ENCODE results near the gene TRAPPC8.

TRAPPC8 gene

GRCh38 chr18:31791817-31792579 is 150.9 kb downstream of the TRAPPC8 start:
- DNase-seq: no peak

- DNase-seq: no peak
These were observed 153.5 kb downstream of the TRAPPC8 start for GRCh38 chr18:31789409-31789808.

- no peak for DNase-seq
These were observed 159.9 kb downstream of the TRAPPC8 start for GRCh38 chr18:31783059-31783458.
